ENCODE measurements around the gene ARPIN.
"Not testable (repeated sequence)": the region's sequence is repeated elsewhere in the genome, so short reads cannot be mapped to it uniquely, and the experiment has no call there.

Gene ARPIN

DNA sequence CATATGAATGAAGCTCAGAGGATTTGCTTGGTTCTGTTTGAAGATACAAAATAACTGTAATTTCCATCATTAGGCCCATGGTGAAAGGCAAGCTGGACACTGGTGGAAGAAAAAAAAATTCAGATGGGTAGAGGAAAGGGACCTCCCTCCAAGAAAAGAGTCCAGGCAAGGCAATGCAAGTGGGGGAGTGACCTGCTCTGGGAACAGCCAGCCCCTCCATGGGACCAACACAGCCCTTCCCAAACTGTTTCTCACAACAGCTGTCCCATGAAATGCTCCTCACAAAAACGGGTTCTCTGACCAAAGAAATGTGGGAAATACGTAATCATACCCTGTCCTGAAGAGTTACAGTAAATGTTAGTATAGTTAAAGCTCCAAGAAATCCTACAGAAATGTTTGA lies 14.6 kb downstream of the ARPIN start:
- H3K9me3 ChIP-seq (ENCODE audit: low read length) = no peaks in the 10 kb centered on the region
- H3K27me3 ChIP-seq (ENCODE audit: control insufficient read depth in 1 of 2, insufficient read depth in 2 of 2, low read length in 2 of 2) = no peaks in the 10 kb centered on the region
- H3K4me1 ChIP-seq (ENCODE audit: insufficient read depth, low read length) = no peaks in the 10 kb centered on the region
- H3K27ac ChIP-seq (ENCODE audit: low read depth, low read length) = no peak overlapping the region
- peaks cover 20% of the 10 kb centered on the region for H3K36me3 ChIP-seq (ENCODE audit: insufficient read depth, low read length)
- H3K9ac ChIP-seq (ENCODE audit: low read length) = no peak overlapping the region
- no peak overlapping the region for H3K4me3 ChIP-seq (ENCODE audit: low read depth in 1 of 2, low read length in 2 of 2)

DNA sequence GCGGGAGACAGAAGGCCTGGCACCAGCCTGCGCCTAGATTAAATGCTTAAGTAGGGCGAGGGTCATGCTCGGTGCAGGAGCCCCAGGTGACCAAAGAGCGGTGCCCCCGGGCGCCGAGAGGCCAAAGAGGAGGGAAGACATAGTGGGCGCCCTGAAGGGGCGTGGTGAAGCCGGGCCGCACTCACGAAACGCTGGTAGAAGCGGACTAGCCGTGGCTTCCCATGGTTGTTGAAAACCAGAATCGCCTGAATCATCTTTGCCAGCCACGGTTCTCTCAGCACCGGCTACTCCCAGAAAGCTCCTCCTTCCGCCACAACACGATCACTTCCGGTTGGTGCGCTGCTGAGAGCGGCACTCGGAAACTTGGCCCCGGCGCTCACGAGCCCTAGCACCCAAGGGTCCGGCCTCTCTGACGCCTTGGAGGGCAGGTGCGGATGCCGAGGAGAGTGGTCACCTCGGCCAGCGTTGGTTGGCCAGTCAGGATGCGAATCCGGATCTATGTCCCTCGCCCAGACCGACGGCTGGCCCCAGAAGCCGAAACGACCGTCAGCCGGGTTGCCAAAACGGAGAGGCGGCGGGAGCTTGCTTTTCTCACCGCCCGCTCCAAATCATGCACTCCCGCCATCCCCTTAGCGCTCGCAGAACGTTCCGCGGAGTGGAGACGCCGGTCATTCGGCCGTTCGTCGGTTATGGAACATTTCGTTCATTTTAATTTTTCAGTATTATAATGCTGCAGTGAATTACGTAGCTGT lies 18.9 kb downstream of the ARPIN start, which contains the start of gene AP3S2:
AP3S2 (minus strand) TSS at position 299 of the 752 bp plus-strand sequence; CDS start at position 254, 45 bp downstream.
- Histone ChIP-seq H3K9me3 (ENCODE audit: low read length) (no peaks in the 10 kb centered on the region), H3K36me3 (ENCODE audit: insufficient read depth, low read length) (peaks cover 1% of the 10 kb centered on the region), H3K9ac (ENCODE audit: low read length) (peak within 1 kb of the TSS; percentile 94), H3K4me3 (ENCODE audit: low read depth in 1 of 2, low read length in 2 of 2) (peak within 1 kb of the TSS; percentile 69 to 87), H3K4me1 (ENCODE audit: insufficient read depth, low read length) (no peaks in the 10 kb centered on the region), H3K27me3 (ENCODE audit: control insufficient read depth in 1 of 2, insufficient read depth in 2 of 2, low read length in 2 of 2) (no peaks in the 10 kb centered on the region), H3K27ac (ENCODE audit: low read depth, low read length) (peak within 1 kb of the TSS; percentile 84)

DNA sequence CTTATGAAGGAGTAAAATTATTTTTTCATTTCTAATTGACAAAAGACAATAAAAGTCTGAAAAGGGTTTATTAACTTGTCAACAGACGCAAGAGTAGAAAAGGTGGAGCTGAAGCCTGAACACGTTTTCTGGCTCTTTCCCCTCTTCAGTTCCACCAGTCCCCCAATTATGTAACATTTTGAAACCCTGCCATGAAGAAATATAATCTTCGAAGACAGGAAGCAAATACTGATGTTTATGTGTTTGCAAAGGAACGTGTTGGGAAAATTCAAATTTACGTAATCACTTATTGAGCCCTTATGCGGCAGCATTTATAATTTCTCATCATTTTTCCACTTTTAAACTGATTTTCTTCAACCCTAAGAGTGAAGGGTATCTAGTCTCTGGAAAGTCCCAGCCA lies 19.7 kb downstream of the ARPIN start:
- H3K27me3 ChIP-seq (ENCODE audit: control insufficient read depth in 1 of 2, insufficient read depth in 2 of 2, low read length in 2 of 2) = no peaks in the 10 kb centered on the region
- peak overlapping the region; percentile 84 for H3K27ac ChIP-seq (ENCODE audit: low read depth, low read length)
- peaks cover 10% of the 10 kb centered on the region for H3K36me3 ChIP-seq (ENCODE audit: insufficient read depth, low read length)
- no peaks in the 10 kb centered on the region for H3K4me1 ChIP-seq (ENCODE audit: insufficient read depth, low read length)
- peak overlapping the region; percentile 69 to 87 for H3K4me3 ChIP-seq (ENCODE audit: low read depth in 1 of 2, low read length in 2 of 2)
- H3K9ac ChIP-seq (ENCODE audit: low read length) = peak overlapping the region; percentile 94
- no peaks in the 10 kb centered on the region for H3K9me3 ChIP-seq (ENCODE audit: low read length)

- Histone ChIP-seq H3K27ac (ENCODE audit: low read depth, low read length) (no peak overlapping the region), H3K4me3 (ENCODE audit: low read depth in 1 of 2, low read length in 2 of 2) (no peak overlapping the region), H3K9me3 (ENCODE audit: low read length) (no peaks in the 10 kb centered on the region), H3K9ac (ENCODE audit: low read length) (no peak overlapping the region), H3K4me1 (ENCODE audit: insufficient read depth, low read length) (no peaks in the 10 kb centered on the region), H3K27me3 (ENCODE audit: control insufficient read depth in 1 of 2, insufficient read depth in 2 of 2, low read length in 2 of 2) (no peaks in the 10 kb centered on the region), H3K36me3 (ENCODE audit: insufficient read depth, low read length) (peaks cover 25% of the 10 kb centered on the region)
These were observed 24.4 kb downstream of the ARPIN start for GRCh38 chr15:89888214-89888804.

DNA sequence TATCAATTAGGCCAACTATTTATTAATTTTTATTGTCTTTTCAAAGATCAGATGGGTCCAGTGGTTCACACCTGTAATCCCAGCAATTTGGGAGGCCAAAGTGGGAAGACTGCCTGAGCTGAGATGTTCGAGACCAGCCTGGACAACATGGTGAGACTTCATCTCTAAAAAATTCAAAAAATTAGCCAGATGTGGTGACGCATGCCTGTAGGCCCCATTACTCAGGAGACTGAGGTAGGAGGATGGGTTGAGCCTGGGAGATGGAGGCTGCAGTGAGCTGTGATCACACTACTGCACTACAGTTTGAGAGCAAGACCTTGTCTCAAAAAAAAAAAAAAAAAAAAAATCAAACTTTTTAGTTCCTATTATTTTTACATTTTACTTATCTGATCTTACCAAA lies 27.1 kb downstream of the ARPIN start:
- Histone ChIP-seq H3K9me3 (ENCODE audit: low read length) (no peaks in the 10 kb centered on the region), H3K9ac (ENCODE audit: low read length) (no peak overlapping the region), H3K27me3 (ENCODE audit: control insufficient read depth in 1 of 2, insufficient read depth in 2 of 2, low read length in 2 of 2) (no peaks in the 10 kb centered on the region), H3K4me3 (ENCODE audit: low read depth in 1 of 2, low read length in 2 of 2) (no peak overlapping the region), H3K27ac (ENCODE audit: low read depth, low read length) (no peak overlapping the region), H3K4me1 (ENCODE audit: insufficient read depth, low read length) (no peaks in the 10 kb centered on the region), H3K36me3 (ENCODE audit: insufficient read depth, low read length) (peaks cover 30% of the 10 kb centered on the region)

GRCh38 chr15:89885179-89885578 lies 27.6 kb downstream of the ARPIN start:
- not testable (repeated sequence) for H3K27ac ChIP-seq (ENCODE audit: low read depth, low read length); H3K9me3 ChIP-seq (ENCODE audit: low read length); H3K27me3 ChIP-seq (ENCODE audit: control insufficient read depth in 1 of 2, insufficient read depth in 2 of 2, low read length in 2 of 2); H3K4me3 ChIP-seq (ENCODE audit: low read depth in 1 of 2, low read length in 2 of 2); H3K9ac ChIP-seq (ENCODE audit: low read length); H3K4me1 ChIP-seq (ENCODE audit: insufficient read depth, low read length)
- H3K36me3 ChIP-seq (ENCODE audit: insufficient read depth, low read length) = peaks cover 31% of the 10 kb centered on the region

- Histone ChIP-seq H3K27me3 (ENCODE audit: control insufficient read depth in 1 of 2, insufficient read depth in 2 of 2, low read length in 2 of 2) (no peaks in the 10 kb centered on the region), H3K9me3 (ENCODE audit: low read length) (no peaks in the 10 kb centered on the region), H3K27ac (ENCODE audit: low read depth, low read length) (no peak overlapping the region), H3K4me1 (ENCODE audit: insufficient read depth, low read length) (no peaks in the 10 kb centered on the region), H3K36me3 (ENCODE audit: insufficient read depth, low read length) (peaks cover 27% of the 10 kb centered on the region), H3K4me3 (ENCODE audit: low read depth in 1 of 2, low read length in 2 of 2) (no peak overlapping the region), H3K9ac (ENCODE audit: low read length) (no peak overlapping the region)
These were observed 29.2 kb downstream of the ARPIN start for GRCh38 chr15:89883518-89883917.

GRCh38 chr15:89880727-89881126 lies 32.0 kb downstream of the ARPIN start:
- no peak overlapping the region for H3K4me3 ChIP-seq (ENCODE audit: low read depth in 1 of 2, low read length in 2 of 2)
- no peaks in the 10 kb centered on the region for H3K4me1 ChIP-seq (ENCODE audit: insufficient read depth, low read length)
- no peaks in the 10 kb centered on the region for H3K27me3 ChIP-seq (ENCODE audit: control insufficient read depth in 1 of 2, insufficient read depth in 2 of 2, low read length in 2 of 2)
- no peak overlapping the region for H3K9ac ChIP-seq (ENCODE audit: low read length)
- H3K36me3 ChIP-seq (ENCODE audit: insufficient read depth, low read length) = peaks cover 30% of the 10 kb centered on the region
- no peaks in the 10 kb centered on the region for H3K9me3 ChIP-seq (ENCODE audit: low read length)
- no peak overlapping the region for H3K27ac ChIP-seq (ENCODE audit: low read depth, low read length)

- Histone ChIP-seq H3K27me3 (ENCODE audit: control insufficient read depth in 1 of 2, insufficient read depth in 2 of 2, low read length in 2 of 2) (no peaks in the 10 kb centered on the region), H3K36me3 (ENCODE audit: insufficient read depth, low read length) (peaks cover 28% of the 10 kb centered on the region), H3K4me1 (ENCODE audit: insufficient read depth, low read length) (no peaks in the 10 kb centered on the region), H3K9me3 (ENCODE audit: low read length) (no peaks in the 10 kb centered on the region), H3K4me3 (ENCODE audit: low read depth in 1 of 2, low read length in 2 of 2) (no peak overlapping the region), H3K9ac (ENCODE audit: low read length) (no peak overlapping the region), H3K27ac (ENCODE audit: low read depth, low read length) (no peak overlapping the region)
These were observed 34.4 kb downstream of the ARPIN start for GRCh38 chr15:89878323-89878722.

GRCh38 chr15:89877083-89877425 lies 35.7 kb downstream of the ARPIN start:
- Histone ChIP-seq H3K27ac (ENCODE audit: low read depth, low read length) (no peak overlapping the region), H3K9ac (ENCODE audit: low read length) (no peak overlapping the region), H3K4me3 (ENCODE audit: low read depth in 1 of 2, low read length in 2 of 2) (no peak overlapping the region), H3K4me1 (ENCODE audit: insufficient read depth, low read length) (no peaks in the 10 kb centered on the region), H3K27me3 (ENCODE audit: control insufficient read depth in 1 of 2, insufficient read depth in 2 of 2, low read length in 2 of 2) (no peaks in the 10 kb centered on the region), H3K9me3 (ENCODE audit: low read length) (no peaks in the 10 kb centered on the region), H3K36me3 (ENCODE audit: insufficient read depth, low read length) (peaks cover 31% of the 10 kb centered on the region)

- Histone ChIP-seq H3K27ac (ENCODE audit: low read depth, low read length) (no peak overlapping the region), H3K4me1 (ENCODE audit: insufficient read depth, low read length) (no peaks in the 10 kb centered on the region), H3K9me3 (ENCODE audit: low read length) (no peaks in the 10 kb centered on the region), H3K4me3 (ENCODE audit: low read depth in 1 of 2, low read length in 2 of 2) (no peak overlapping the region), H3K36me3 (ENCODE audit: insufficient read depth, low read length) (peaks cover 34% of the 10 kb centered on the region), H3K9ac (ENCODE audit: low read length) (no peak overlapping the region), H3K27me3 (ENCODE audit: control insufficient read depth in 1 of 2, insufficient read depth in 2 of 2, low read length in 2 of 2) (no peaks in the 10 kb centered on the region)
These were observed 36.2 kb downstream of the ARPIN start for GRCh38 chr15:89876396-89877082.
